K562 (cell line): ENCODE measurements around the gene RASSF3. TPM values are rescaled to one million over a fixed set of nuclear protein-coding genes. Genes with fewer than 3 reads are reported as not detected.

Source experiments
- ATAC-seq: fragments of 200-7000 bp; cut with Tn5 transposase; 3 replicates; pipeline ENCODE4 v1.9.1; 2020; ENCODE audit warnings: moderate library complexity
- BruUV-seq: library from RNA; stranded (reverse); fragments of 400-500 nt; replicated peaks from 2 replicates; lab custom pipeline; 2021; lab: Mats Ljungman, UMichigan
- CTCF ChIA-PET: fragments of 300-600 bp; formaldehyde crosslinking; extraction: SDS; loops from one replicate; lab custom pipeline; 2021; ENCODE audit warnings: low intra/inter-chr PET ratio; lab: Yijun Ruan, JAX
- POLR2A ChIA-PET: fragments of 300-600, 350-650 bp; sonication (Branson Sonifier 250); formaldehyde crosslinking; extraction: SDS; loops from one replicate; lab custom pipeline; 2021; ENCODE audit warnings: antibody characterized with exemption, inconsistent platforms; lab: Yijun Ruan, JAX
- DNase-seq, 4 experiments: peaks; one replicate each; pipeline versions ENCODE4 v3.0.0 to v3.0.0-alpha.2; 2011 to 2018; ENCODE audit warnings: low spot score in 3 of 4, mixed read lengths in 3 of 4; ENCODE audit errors: extremely low read depth in 1 of 4
- FAIRE-seq: peaks from 2 replicates; lab custom pipeline; 2011; peaks lifted over from hg19 to GRCh38; lab: Jason Lieb, UNC
- H2AFZ ChIP-seq: 2 replicates; pipeline ENCODE4 v1.6.0; 2011; ENCODE audit warnings: low read depth, low read length, control low read depth, inconsistent platforms
- H3K27ac ChIP-seq: fragments of 200-600 bp; 3 replicates; pipeline ENCODE4 v1.8.0; 2011; ENCODE audit warnings: low read depth, mild to moderate bottlenecking, control low read depth, inconsistent platforms, low read length, moderate library complexity, mixed read lengths; ENCODE audit errors: extremely low read depth
- H3K27me3 ChIP-seq, 2 experiments: fragments of 300-600 bp in 1 of 2; 2 replicates in 1 of 2; 3 replicates in 1 of 2; pipeline versions ENCODE4 v1.6.0 to v1.8.0; 2011; ENCODE audit warnings: inconsistent platforms in 2 of 2, low read length in 2 of 2, mild to moderate bottlenecking in 1 of 2, mixed read lengths in 1 of 2, moderate library complexity in 1 of 2; ENCODE audit not compliant: control insufficient read depth in 2 of 2, insufficient read depth in 2 of 2
- H3K36me3 ChIP-seq: fragments of 300-600 bp; 3 replicates; pipeline ENCODE4 v1.8.0; 2011; ENCODE audit warnings: mild to moderate bottlenecking, low read length, inconsistent platforms; ENCODE audit not compliant: control insufficient read depth, insufficient read depth
- H3K4me1 ChIP-seq, 2 experiments: fragments of 200-600 bp in 1 of 2; replicated peaks in 1 of 2; 2 replicates in 1 of 2; 3 replicates in 1 of 2; pipeline versions ENCODE4 v1.5.1 to v1.8.0; 2011; ENCODE audit warnings: inconsistent platforms in 2 of 2, low read length in 2 of 2, mild to moderate bottlenecking in 1 of 2, mixed read lengths in 1 of 2, moderate library complexity in 1 of 2; ENCODE audit not compliant: control insufficient read depth in 2 of 2, insufficient read depth in 2 of 2
- H3K4me2 ChIP-seq: 2 replicates; pipeline ENCODE4 v1.6.1; 2011; ENCODE audit warnings: low read length, control low read depth, inconsistent platforms, mixed read lengths; ENCODE audit not compliant: insufficient read depth
- H3K4me3 ChIP-seq: fragments of 200-600 bp; sonication (generic), shearing (Covaris generic); 2 replicates; pipeline ENCODE4 v1.5.1; 2016; ENCODE audit warnings: control low read depth, inconsistent platforms
- H3K79me2 ChIP-seq: fragments of 200-600 bp; 3 replicates; pipeline ENCODE4 v1.8.0; 2011; ENCODE audit warnings: low read length, inconsistent platforms; ENCODE audit not compliant: control insufficient read depth, insufficient read depth
- H3K9ac ChIP-seq, 2 experiments: 2 replicates each; pipeline versions ENCODE4 v1.6.0 to v1.6.1; 2011; ENCODE audit warnings: low read depth in 2 of 2, low read length in 2 of 2, control low read depth in 1 of 2, inconsistent platforms in 1 of 2, mild to moderate bottlenecking in 1 of 2, mixed read lengths in 1 of 2; ENCODE audit not compliant: insufficient read depth in 1 of 2
- H3K9me1 ChIP-seq: one replicate; pipeline ENCODE4 v1.6.0; 2011; ENCODE audit warnings: inconsistent platforms, mild to moderate bottlenecking, low read length, moderate library complexity; ENCODE audit not compliant: control insufficient read depth, insufficient read depth
- H3K9me3 ChIP-seq: replicated peaks from 2 replicates; pipeline ENCODE4 v1.5.1; 2011; ENCODE audit warnings: low read depth, low read length, inconsistent platforms; ENCODE audit not compliant: control insufficient read depth, insufficient read depth
- H4K20me1 ChIP-seq: replicated peaks from 2 replicates; pipeline ENCODE4 v1.6.1; 2011; ENCODE audit warnings: low read length, inconsistent platforms, mixed read lengths; ENCODE audit not compliant: control insufficient read depth, insufficient read depth
- ARID2 ChIP-seq: fragments of 450-650 bp; IDR thresholded peaks from 2 replicates; pipeline ENCODE4 v1.6.1; 2017; ENCODE audit warnings: antibody characterized with exemption, mild to moderate bottlenecking
- CEBPB ChIP-seq: fragments of 450-650 bp; IDR thresholded peaks from 2 replicates; pipeline ENCODE4 v1.6.1; 2016; ENCODE audit warnings: missing genetic modification characterization, missing compliant biosample characterization
- ELF1 ChIP-seq: fragments of 200-800 bp; sonication (Bioruptor generic); IDR thresholded peaks from 2 replicates; pipeline ENCODE4 v1.6.1; 2016; ENCODE audit warnings: missing genetic modification characterization, missing compliant biosample characterization
- ETV5 ChIP-seq: sonication (generic); formaldehyde crosslinking; IDR thresholded peaks from 2 replicates; pipeline ENCODE4 v1.4.0; 2020; ENCODE audit warnings: low read depth, mild to moderate bottlenecking, missing genetic modification reagents
- FOXJ3 ChIP-seq: sonication (generic); formaldehyde crosslinking; IDR thresholded peaks from 2 replicates; pipeline ENCODE4 v1.4.0; 2020; ENCODE audit warnings: mild to moderate bottlenecking, missing genetic modification reagents
- SMAD4 ChIP-seq: fragments of 250-450 bp; sonication (Bioruptor Pico); conservative IDR thresholded peaks from 2 replicates; pipeline ENCODE4 v1.8.0; 2021; ENCODE audit warnings: inconsistent platforms, mild to moderate bottlenecking, moderate library complexity
- SREBF2 ChIP-seq: sonication (generic); formaldehyde crosslinking; IDR thresholded peaks from 2 replicates; pipeline ENCODE4 v1.4.0; 2020; ENCODE audit warnings: mild to moderate bottlenecking, missing genetic modification reagents
- ZNF212 ChIP-seq: fragments of 450-650 bp; formaldehyde crosslinking; IDR thresholded peaks from 2 replicates; pipeline ENCODE4 v1.4.0; 2020; ENCODE audit warnings: mild to moderate bottlenecking
- ZNF583 ChIP-seq: fragments of 250-450 bp; sonication (Bioruptor Pico); IDR thresholded peaks from 2 replicates; pipeline ENCODE4 v1.4.0; 2020
- ZNF589 ChIP-seq: fragments of 200-800 bp; sonication (Bioruptor generic); IDR thresholded peaks from 2 replicates; pipeline ENCODE4 v1.6.1; 2016; ENCODE audit warnings: low read depth, missing genetic modification characterization, missing compliant biosample characterization
- WGBS: fragments of 100-300 bp; shearing (Covaris generic); methylation state at CpG from one replicate; pipeline ENCODE4 v1.1.6; 2016; ENCODE audit warnings: low coverage, mixed read lengths; ENCODE audit not compliant: insufficient coverage; ENCODE audit errors: missing lambda C conversion rate; 5-methylcytosine and 5-hydroxymethylcytosine counted together
- in situ Hi-C: fragments of 300-500 bp; cut with MboI; formaldehyde crosslinking; loops from 4 replicates; pipeline ENCODE4 v1.15.0; 2018; ENCODE audit warnings: inconsistent platforms, mixed read lengths
- intact Hi-C: fragments of 100-400 bp; cut with micrococcal nuclease; formaldehyde crosslinking; loops from 2 replicates; pipeline ENCODE4 v1.14.2; 2022
- polyA plus RNA-seq, 8 experiments: library from polyadenylated mRNA; depleted of rRNA in 4 of 8; stranded (reverse) in 5 of 8; unstranded in 3 of 8; fragments of >200 nt; fragmentation: Nextera tagmentation in 2 of 8; fragmentation: Illumina TruSeq in 1 of 8; extraction: Ambion mirVana in 2 of 8; extraction: Trizol in 1 of 8; gene quantifications; 2 replicates each; pipeline versions ENCODE4 v1.2.1 to v1.2.3, GENCODE V29; 2011 to 2014; ENCODE audit warnings: inconsistent platforms in 1 of 8, missing spikeins in 1 of 8
- total RNA-seq, 7 experiments: library from RNA; depleted of rRNA in 6 of 7; stranded (reverse); fragments of >200 nt in 6 of 7; fragmentation: Illumina TruSeq in 2 of 7; extraction: Trizol in 2 of 7; gene quantifications; 2 replicates each; pipeline versions ENCODE4 v1.2.1 to v1.2.3, GENCODE V29; 2011 to 2021; ENCODE audit warnings: low replicate concordance in 1 of 7
- TF ChIP-seq, protein P1 (sequence below): sonication (generic); formaldehyde crosslinking; IDR thresholded peaks from 2 replicates; pipeline ENCODE4 v1.4.0; 2020; ENCODE audit warnings: mild to moderate bottlenecking, missing genetic modification reagents
- TF ChIP-seq, protein P2 (sequence below): fragments of 450-650 bp; IDR thresholded peaks from 2 replicates; pipeline ENCODE4 v1.6.1; 2017; ENCODE audit warnings: antibody characterized with exemption, mild to moderate bottlenecking

RASSF3 gene
- total and polyA plus RNA-seq, 9 of the 15 experiments (the other 6 are each of a cell fraction or from before 2014, with no cell fraction given) = 3.7 to 39.2 (median 20.2) TPM

DNA sequence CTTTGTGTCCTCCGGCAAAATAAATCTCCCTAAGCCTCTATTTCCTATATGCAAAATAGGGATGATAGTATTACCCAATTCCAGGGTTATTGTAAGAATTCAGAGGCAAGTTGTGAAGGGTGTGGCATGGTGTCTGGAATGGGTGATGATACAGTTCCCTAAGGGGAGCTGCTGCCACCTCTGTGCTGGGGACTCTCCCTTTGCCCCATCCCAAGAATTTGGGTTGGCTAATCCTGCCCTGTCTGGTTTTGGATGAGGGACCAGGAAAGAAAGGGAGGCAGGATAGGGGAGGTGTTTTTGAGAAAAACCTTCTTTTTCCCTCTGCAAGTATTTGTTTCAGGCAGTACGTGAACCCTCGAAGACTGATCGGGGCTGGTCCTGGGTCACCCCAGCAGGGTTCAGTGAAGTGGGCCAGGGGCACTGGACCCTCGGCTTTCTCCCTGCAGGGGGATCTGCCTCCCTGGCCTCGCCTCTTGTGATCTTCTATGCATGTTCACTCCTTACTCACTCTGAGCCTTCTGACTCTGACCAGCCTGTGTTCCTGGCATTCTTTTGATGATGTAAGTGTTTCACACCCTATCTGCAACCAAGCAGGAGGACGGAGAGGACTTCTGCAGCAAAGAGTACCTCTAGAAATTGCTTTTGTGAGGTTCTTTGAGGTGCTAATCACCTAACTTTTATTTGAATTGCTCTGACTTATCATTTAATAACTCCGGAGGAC is 60.8 kb downstream of the RASSF3 start:
- no peak overlapping the region for H2AFZ ChIP-seq
- ChIA-PET POLR2A (interaction anchor here (0.5 kb wide), 1 partner anchor 115 kb away, joined by 3 read pairs; no protein-coding TSS in a partner anchor), CTCF (no interaction called here)
- BruUV-seq = no TSS peak
- 50% methylated on average over 6 of the region's 8 CpGs for WGBS
- peak in 1 of 4 experiments; percentile 48 for DNase-seq
- peaks cover 48 to 79% of the 10 kb centered on the region in 2 experiments for H3K4me1 ChIP-seq
- intact Hi-C loops = no loop called here
- no peaks in the 10 kb centered on the region for H3K9me1 ChIP-seq
- H3K4me3 ChIP-seq = no peak overlapping the region
- peaks cover 6% of the 10 kb centered on the region; the same call in 1 of the 3 replicates for H3K36me3 ChIP-seq
- FAIRE-seq = no peak
- H3K27me3 ChIP-seq = no peaks in the 10 kb centered on the region
- H3K9ac ChIP-seq = peak overlapping the region; percentile 33 to 75; a peak in 3 of 4 replicates
- peak; percentile 40 for ATAC-seq
- H3K9me3 ChIP-seq = no peaks in the 10 kb centered on the region
- H3K4me2 ChIP-seq = no peak overlapping the region; the same call in none of the 2 replicates
- H3K79me2 ChIP-seq = peaks cover 91% of the 10 kb centered on the region
- H3K27ac ChIP-seq = peak overlapping the region; percentile 82; the same call in 2 of the 3 replicates
- no peaks in the 10 kb centered on the region for H4K20me1 ChIP-seq
- in situ Hi-C loops = no loop called here
- peak; percentile 18; the same call in 1 of the 2 replicates for TF ChIP-seq CEBPB (tag)
- no peak for TF ChIP-seq ELF1 (tag)
- no peak for TF ChIP-seq SREBF2 (CRISPR knock-in tag)
- TF ChIP-seq ETV5 (CRISPR knock-in tag) = 0 out of 2 replicates have a peak, but pooled peaks have one; percentile 19
- no peak for TF ChIP-seq ZNF583 (CRISPR knock-in tag)
- TF ChIP-seq ZNF212 = no peak
- TF ChIP-seq, protein P1, sequence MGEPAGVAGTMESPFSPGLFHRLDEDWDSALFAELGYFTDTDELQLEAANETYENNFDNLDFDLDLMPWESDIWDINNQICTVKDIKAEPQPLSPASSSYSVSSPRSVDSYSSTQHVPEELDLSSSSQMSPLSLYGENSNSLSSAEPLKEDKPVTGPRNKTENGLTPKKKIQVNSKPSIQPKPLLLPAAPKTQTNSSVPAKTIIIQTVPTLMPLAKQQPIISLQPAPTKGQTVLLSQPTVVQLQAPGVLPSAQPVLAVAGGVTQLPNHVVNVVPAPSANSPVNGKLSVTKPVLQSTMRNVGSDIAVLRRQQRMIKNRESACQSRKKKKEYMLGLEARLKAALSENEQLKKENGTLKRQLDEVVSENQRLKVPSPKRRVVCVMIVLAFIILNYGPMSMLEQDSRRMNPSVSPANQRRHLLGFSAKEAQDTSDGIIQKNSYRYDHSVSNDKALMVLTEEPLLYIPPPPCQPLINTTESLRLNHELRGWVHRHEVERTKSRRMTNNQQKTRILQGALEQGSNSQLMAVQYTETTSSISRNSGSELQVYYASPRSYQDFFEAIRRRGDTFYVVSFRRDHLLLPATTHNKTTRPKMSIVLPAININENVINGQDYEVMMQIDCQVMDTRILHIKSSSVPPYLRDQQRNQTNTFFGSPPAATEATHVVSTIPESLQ (CRISPR knock-in tag) = no peak
- no peak for TF ChIP-seq FOXJ3
- TF ChIP-seq, protein P2, sequence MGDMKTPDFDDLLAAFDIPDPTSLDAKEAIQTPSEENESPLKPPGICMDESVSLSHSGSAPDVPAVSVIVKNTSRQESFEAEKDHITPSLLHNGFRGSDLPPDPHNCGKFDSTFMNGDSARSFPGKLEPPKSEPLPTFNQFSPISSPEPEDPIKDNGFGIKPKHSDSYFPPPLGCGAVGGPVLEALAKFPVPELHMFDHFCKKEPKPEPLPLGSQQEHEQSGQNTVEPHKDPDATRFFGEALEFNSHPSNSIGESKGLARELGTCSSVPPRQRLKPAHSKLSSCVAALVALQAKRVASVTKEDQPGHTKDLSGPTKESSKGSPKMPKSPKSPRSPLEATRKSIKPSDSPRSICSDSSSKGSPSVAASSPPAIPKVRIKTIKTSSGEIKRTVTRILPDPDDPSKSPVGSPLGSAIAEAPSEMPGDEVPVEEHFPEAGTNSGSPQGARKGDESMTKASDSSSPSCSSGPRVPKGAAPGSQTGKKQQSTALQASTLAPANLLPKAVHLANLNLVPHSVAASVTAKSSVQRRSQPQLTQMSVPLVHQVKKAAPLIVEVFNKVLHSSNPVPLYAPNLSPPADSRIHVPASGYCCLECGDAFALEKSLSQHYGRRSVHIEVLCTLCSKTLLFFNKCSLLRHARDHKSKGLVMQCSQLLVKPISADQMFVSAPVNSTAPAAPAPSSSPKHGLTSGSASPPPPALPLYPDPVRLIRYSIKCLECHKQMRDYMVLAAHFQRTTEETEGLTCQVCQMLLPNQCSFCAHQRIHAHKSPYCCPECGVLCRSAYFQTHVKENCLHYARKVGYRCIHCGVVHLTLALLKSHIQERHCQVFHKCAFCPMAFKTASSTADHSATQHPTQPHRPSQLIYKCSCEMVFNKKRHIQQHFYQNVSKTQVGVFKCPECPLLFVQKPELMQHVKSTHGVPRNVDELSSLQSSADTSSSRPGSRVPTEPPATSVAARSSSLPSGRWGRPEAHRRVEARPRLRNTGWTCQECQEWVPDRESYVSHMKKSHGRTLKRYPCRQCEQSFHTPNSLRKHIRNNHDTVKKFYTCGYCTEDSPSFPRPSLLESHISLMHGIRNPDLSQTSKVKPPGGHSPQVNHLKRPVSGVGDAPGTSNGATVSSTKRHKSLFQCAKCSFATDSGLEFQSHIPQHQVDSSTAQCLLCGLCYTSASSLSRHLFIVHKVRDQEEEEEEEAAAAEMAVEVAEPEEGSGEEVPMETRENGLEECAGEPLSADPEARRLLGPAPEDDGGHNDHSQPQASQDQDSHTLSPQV = peak; percentile 79
- no peak for TF ChIP-seq ARID2
- TF ChIP-seq ZNF589 = no peak
- peak; percentile 39; the same call in 1 of the 2 replicates for TF ChIP-seq SMAD4 (CRISPR knock-in tag)
